HCT116 (cell line): ENCODE measurements around the gene MAPK14.

Experiments
- CTCF ChIP-seq, 3 experiments: fragments of 200-600 bp in 1 of 3; sonication (generic) in 1 of 3; IDR thresholded peaks in 2 of 3; conservative IDR thresholded peaks in 1 of 3; 2 replicates each; pipeline ENCODE4 v1.5.1; 2012 to 2017; ENCODE audit warnings: low read depth in 2 of 3, low read length in 2 of 3, antibody characterized with exemption in 1 of 3, borderline replicate concordance in 1 of 3, control low read depth in 1 of 3, mild to moderate bottlenecking in 1 of 3, mixed read lengths in 1 of 3, mixed run types in 1 of 3, moderate library complexity in 1 of 3; ENCODE audit not compliant: insufficient read depth in 1 of 3
- EZH2 ChIP-seq: fragments of 200-600 bp; sonication (generic); IDR thresholded peaks from 2 replicates; pipeline ENCODE4 v1.6.1; 2017; ENCODE audit warnings: antibody characterized with exemption, mixed run types
- MAX ChIP-seq: IDR thresholded peaks from 2 replicates; pipeline ENCODE4 v1.6.1; 2012
- POLR2A ChIP-seq: IDR thresholded peaks from 2 replicates; pipeline ENCODE4 v1.7.0; 2011; ENCODE audit warnings: borderline replicate concordance; ENCODE audit not compliant: insufficient read depth, insufficient read length; ENCODE audit errors: extremely low read depth
- POLR2AphosphoS5 ChIP-seq: IDR thresholded peaks from 2 replicates; pipeline ENCODE4 v1.6.1; 2011; ENCODE audit warnings: mild to moderate bottlenecking, low read depth, low read length, moderate library complexity
- RAD21 ChIP-seq: IDR thresholded peaks from 2 replicates; pipeline ENCODE4 v1.6.1; 2012; ENCODE audit warnings: low read depth, mild to moderate bottlenecking
- SRF ChIP-seq: IDR thresholded peaks from 2 replicates; pipeline ENCODE4 v1.6.1; 2012; ENCODE audit warnings: low read depth
- YY1 ChIP-seq: IDR thresholded peaks from 2 replicates; pipeline ENCODE4 v1.6.1; 2011; ENCODE audit warnings: low read length, low read depth, moderate library complexity, mild to moderate bottlenecking; ENCODE audit not compliant: insufficient replicate concordance; ENCODE audit errors: extremely low read depth
- ZBTB33 ChIP-seq: IDR thresholded peaks from 2 replicates; pipeline ENCODE4 v1.6.1; 2011; ENCODE audit warnings: mild to moderate bottlenecking, low read length, moderate library complexity; ENCODE audit not compliant: insufficient replicate concordance; ENCODE audit errors: extremely low read depth
- ZFX ChIP-seq: fragments of 450-650 bp; IDR thresholded peaks from 2 replicates; pipeline ENCODE4 v1.6.1; 2017
- ZNF274 ChIP-seq: fragments of 200-500 bp; sonication (Bioruptor generic); IDR thresholded peaks from 2 replicates; pipeline ENCODE4 v1.6.1; 2014; ENCODE audit warnings: mild to moderate bottlenecking, low read depth, low read length, inconsistent platforms
- TF ChIP-seq, protein P1 (sequence below): IDR thresholded peaks from 2 replicates; pipeline ENCODE4 v1.6.1; 2012; ENCODE audit warnings: low read depth

- no peak for TF ChIP-seq YY1
- TF ChIP-seq CTCF (IDR thresholded peaks at IDR 0.05 in 2 of 3, conservative IDR thresholded peaks at IDR 0.05 in 1 of 3; ENCODE audit: borderline replicate concordance in 1 of 3, insufficient read depth in 1 of 3, low read depth in 2 of 3, low read length in 2 of 3) = no peak
- TF ChIP-seq SRF = no peak
- no peak for TF ChIP-seq POLR2AphosphoS5
- no peak for TF ChIP-seq ZNF274
- TF ChIP-seq EZH2 = no peak
- TF ChIP-seq POLR2A = no peak
- no peak for TF ChIP-seq ZBTB33
- TF ChIP-seq, protein P1, sequence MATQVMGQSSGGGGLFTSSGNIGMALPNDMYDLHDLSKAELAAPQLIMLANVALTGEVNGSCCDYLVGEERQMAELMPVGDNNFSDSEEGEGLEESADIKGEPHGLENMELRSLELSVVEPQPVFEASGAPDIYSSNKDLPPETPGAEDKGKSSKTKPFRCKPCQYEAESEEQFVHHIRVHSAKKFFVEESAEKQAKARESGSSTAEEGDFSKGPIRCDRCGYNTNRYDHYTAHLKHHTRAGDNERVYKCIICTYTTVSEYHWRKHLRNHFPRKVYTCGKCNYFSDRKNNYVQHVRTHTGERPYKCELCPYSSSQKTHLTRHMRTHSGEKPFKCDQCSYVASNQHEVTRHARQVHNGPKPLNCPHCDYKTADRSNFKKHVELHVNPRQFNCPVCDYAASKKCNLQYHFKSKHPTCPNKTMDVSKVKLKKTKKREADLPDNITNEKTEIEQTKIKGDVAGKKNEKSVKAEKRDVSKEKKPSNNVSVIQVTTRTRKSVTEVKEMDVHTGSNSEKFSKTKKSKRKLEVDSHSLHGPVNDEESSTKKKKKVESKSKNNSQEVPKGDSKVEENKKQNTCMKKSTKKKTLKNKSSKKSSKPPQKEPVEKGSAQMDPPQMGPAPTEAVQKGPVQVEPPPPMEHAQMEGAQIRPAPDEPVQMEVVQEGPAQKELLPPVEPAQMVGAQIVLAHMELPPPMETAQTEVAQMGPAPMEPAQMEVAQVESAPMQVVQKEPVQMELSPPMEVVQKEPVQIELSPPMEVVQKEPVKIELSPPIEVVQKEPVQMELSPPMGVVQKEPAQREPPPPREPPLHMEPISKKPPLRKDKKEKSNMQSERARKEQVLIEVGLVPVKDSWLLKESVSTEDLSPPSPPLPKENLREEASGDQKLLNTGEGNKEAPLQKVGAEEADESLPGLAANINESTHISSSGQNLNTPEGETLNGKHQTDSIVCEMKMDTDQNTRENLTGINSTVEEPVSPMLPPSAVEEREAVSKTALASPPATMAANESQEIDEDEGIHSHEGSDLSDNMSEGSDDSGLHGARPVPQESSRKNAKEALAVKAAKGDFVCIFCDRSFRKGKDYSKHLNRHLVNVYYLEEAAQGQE = no peak
- no peak for TF ChIP-seq RAD21
- no peak for TF ChIP-seq MAX
- TF ChIP-seq ZFX = no peak
These were observed 9.3 kb upstream of the MAPK14 start for GRCh38 chr6:36018339-36018738.
